HG03103 (cell line): Measurements from ENCODE around the gene ANKS1A.
"Not testable (repeated sequence)": the region's sequence is repeated elsewhere in the genome, so short reads cannot be mapped to it uniquely, and the experiment has no call there.

Experiments used
- ATAC-seq: cut with Tn5 transposase; IDR thresholded peaks from one replicate; pipeline ENCODE4 v1.9.1; 2021; ENCODE audit warnings: low read depth; ENCODE audit not compliant: unreplicated experiment

The ANKS1A gene

DNA sequence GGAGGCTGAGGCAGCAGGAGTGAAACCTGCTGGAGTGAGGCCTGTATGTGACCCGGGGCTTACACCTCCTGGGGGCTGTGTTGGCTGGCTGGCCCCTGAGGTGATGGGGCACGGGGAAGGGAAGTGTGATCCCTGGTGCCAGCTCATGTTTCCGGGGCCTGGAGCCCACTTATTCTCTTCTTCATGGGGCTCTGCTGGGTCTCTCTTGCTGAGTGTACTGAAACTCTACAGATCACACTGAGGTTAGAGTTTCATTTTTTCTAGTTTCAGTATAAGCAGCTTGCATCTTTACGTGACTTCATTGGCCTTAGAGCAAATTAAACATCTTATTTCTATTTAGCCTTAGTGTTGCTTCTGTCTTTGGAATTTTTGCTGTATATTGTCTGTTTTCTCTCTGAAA is 96.2 kb downstream of the ANKS1A start:
- ATAC-seq: no peak

- no peak for ATAC-seq
These were observed 97.8 kb downstream of the ANKS1A start for GRCh38 chr6:34986845-34987246.

GRCh38 chr6:34987506-34987905 is 98.5 kb downstream of the ANKS1A start:
- no peak for ATAC-seq

GRCh38 chr6:34990971-34991560 is 102.0 kb downstream of the ANKS1A start:
- ATAC-seq: no peak

DNA sequence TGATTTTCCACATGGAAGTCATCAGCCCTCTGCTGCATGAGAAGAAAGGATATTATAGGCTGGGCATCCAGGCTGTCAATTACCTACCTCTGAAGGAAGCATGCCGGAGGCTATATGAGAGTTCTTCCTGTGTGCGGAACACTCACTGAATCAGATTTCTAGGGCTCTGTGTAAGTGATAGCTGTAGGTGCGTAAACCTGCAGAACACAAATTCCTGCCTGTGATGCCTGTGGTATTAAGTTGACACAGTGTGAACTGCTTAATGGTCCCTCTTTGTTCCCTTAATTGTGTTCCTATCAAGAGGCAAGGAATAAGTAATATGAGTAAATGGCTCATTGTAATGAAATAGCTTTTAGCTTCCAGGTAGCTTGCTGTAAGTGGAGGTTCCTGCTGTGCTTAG is 103.3 kb downstream of the ANKS1A start:
- no peak for ATAC-seq

DNA sequence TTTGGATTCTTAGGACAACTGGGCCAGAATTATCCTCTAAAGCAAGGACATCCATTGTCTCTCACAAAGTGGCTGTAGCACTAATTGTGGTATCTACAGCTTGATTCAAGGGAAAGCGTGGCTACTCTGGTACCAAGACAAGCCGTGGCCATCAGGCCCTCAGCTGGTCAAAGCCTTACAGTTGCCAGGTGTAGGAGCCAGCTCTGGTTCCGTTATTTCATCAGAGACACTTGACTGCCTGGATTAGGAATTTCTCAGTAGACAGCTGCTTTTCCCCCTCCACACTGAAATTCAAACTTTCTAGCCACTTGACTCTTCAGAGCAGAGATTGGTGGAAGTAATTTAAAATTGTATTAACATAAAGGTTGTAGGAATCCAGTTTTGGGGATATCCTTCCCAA is 104.2 kb downstream of the ANKS1A start:
- ATAC-seq: no peak

DNA sequence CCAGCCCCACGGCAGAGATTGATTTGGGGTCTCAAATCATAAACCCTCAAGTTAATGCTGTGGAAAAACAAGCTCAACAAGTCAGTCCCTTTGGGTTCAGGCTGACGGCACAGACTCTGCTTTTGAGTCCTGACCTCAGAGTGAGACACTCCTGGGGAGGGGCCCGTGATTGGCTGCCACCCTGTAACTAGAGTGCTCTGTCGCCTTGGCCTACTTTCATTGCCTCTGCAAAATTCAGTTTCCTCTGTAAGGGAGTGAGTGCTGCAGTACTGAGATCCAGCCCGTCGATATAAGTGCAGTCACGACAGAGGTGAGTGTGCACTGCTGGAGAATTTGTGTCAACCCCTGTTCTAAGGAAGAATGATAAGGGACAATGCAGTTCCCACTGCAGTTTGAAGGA is 105.6 kb downstream of the ANKS1A start:
- ATAC-seq: no peak

DNA sequence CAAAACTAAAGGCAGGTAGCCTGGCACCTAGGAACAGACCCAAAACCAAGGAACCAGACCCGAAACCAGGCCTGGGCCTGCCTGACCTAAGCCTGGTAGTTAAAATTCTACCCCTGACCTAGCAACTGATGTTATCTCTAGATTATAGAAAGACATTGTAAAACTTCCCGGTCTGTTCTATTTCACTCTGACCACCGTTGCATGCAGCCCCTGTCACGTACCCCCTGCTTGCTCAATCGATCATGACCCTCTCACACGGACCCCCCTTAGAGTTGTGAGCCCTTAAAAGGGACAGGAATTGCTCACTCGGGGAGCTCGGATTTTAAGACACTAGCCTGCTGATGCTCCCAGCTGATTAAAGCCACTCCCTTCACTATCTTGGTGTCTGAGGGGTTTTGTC is 109.4 kb downstream of the ANKS1A start:
- not testable (repeated sequence) for ATAC-seq

- ATAC-seq: not testable (repeated sequence)
These were observed 110.1 kb downstream of the ANKS1A start for GRCh38 chr6:34999153-34999552.

- ATAC-seq: not testable (repeated sequence)
These were observed 110.9 kb downstream of the ANKS1A start for GRCh38 chr6:34999962-35000361.

GRCh38 chr6:35001349-35001748 is 112.3 kb downstream of the ANKS1A start:
- ATAC-seq: not testable (repeated sequence)

- ATAC-seq: not testable (repeated sequence)
These were observed 115.0 kb downstream of the ANKS1A start for GRCh38 chr6:35003886-35004530.

GRCh38 chr6:35007016-35007415 is 118.0 kb downstream of the ANKS1A start:
- no peak for ATAC-seq

DNA sequence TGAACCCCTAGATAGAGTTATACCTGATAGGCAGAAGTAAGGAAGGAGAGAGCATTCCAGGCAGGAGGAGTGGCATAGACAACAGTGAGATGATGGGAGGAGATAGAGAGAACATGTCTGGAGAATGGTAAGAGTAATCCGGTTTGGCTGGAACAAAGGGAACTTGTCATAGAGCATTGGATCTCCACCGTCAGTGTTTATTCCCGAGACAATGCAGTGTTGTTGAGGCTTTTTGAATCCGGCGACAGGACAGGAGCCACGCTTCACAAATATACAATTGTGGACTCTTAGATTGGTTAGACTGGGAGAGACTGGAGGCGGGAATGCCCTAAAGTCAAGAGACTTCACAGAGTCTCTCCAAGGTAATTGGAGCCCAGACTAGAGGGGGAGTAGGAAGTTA is 119.8 kb downstream of the ANKS1A start:
- no peak for ATAC-seq

DNA sequence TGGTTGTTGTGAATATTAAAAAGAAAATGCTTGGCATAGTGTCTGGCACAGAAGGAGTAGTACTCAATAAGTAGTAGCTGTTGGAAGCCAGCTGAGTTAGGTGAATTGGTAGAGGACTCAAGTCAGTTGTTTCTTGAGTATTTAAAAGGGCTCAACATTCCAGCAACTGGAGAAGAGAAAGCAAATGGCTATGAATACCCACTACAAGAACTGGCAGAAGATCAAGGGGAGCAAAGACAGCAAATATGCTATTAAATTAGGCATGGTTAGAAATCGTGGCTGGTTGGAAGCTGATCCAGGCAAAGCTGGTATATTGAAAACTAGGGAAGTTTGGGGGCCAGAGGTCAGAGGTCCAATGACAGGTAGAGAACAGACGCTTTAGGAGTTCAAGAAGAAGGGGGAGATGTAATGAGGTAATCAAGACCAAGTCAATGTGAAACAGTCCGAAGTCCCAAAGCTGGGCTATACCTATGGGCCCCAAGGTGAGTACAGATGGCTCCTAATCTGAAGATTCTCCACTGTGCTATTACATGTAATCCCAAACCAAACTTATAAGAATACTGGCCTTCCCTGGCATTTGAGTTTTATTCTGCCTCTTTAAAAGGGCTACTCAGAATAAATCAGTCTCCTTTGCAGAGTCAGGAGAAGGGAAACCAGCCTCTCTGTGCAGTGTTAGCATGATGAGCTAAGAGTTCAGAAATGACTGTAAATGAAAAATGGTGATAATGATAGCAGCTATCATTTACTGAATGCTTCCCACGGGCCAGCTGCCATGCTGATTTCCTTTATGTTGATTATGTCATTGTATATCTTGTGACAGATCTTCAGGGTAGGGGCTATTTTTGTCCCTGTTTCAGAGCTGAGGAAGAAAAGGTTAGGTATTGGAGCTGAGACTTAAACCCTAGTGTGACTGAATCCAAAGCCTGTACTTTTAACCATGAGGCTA is 122.3 kb downstream of the ANKS1A start:
- ATAC-seq: peak; percentile 61

DNA sequence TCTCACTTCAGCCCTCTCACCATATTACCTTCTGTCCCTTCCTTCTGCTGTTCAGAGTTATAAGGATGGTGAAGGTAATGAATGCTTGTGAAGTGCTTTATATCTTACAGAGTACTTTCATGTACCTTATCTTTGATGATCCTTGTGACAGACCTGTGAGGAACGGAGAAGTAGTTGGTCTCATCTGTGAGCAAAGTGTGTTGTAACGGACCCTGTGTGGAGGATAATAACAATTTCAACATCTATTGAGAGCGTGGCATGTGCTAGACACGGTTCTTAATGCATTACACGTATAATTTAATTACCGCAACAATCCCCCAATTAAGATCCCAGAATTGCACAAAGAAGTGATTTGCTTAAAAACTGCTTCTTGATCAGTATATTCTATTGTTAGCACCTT is 124.6 kb downstream of the ANKS1A start:
- ATAC-seq: no peak

DNA sequence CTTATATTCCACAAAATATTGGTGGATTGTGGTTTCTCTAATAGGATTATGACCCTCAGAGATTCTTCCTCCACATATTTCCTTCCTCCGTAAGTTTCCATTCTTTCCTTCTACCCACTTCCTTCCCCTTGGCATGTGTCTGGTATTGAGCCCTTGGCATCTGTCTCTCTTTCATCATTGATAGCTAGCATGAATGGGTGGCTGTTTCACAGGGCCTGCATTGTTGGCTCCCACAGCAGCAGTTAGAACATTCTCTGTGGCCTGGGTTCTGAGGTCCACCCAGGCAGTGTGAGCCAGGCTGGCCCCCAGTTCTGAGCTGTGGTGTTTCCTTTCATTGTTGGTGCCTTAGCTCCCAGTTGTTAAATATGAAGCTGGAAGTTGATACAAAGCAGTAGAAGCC is 125.3 kb downstream of the ANKS1A start:
- no peak for ATAC-seq

DNA sequence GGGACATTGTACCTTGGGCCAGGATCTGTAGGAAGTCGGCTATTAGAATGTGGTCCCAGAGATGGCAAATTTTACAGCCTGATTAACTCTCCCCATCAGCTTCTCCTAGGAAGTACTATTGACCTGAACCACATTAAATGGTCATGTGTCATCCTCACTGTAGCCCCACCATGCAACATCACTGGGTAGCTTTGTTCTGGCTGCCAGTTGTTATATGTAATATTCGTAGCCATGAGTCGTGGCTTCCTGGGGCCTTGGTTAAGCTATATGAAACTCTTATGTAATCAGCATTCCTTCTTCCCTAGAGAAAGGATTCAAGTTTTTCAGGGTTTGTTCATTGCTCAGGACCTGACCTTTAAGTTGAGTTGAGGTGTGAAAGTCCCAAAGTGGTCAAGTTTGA is 125.7 kb downstream of the ANKS1A start:
- ATAC-seq: no peak

DNA sequence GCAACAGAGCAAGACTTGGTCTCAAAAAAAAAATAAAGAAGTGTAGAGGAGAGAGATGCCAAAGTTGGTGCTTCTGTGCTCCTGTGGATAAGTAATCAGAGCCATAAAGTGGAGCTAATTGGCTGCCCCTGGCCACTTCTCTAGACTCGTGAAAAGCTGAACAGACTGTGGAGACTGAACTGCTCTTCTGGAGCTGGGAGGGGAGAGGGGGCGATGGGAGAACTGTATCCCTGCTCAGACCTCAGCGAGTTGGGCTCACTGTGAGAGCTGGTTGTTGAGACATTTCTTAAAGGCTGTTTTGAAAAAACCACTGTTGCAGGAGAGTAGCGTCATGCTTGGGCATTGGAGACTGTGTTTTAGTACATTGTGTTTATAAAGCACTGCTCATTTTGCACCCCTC is 126.4 kb downstream of the ANKS1A start:
- no peak for ATAC-seq

- no peak for ATAC-seq
These were observed 126.9 kb downstream of the ANKS1A start for GRCh38 chr6:35015996-35016395.

- ATAC-seq: no peak
These were observed 127.7 kb downstream of the ANKS1A start for GRCh38 chr6:35016502-35017321.
